Epithelial cell of esophagus (primary cell): ENCODE measurements around the gene ARHGEF1.

Experiments used
- DNase-seq: peaks from one replicate; pipeline ENCODE4 v3.0.0; 2010; ENCODE audit warnings: low read depth
- H3K4me3 ChIP-seq: 2 replicates; pipeline ENCODE4 v1.5.1; 2011; ENCODE audit warnings: mild to moderate bottlenecking, low read length, control low read depth
- CTCF ChIP-seq: IDR thresholded peaks from 2 replicates; pipeline ENCODE4 v1.5.1; 2011; ENCODE audit warnings: low read depth, mild to moderate bottlenecking, low read length, control low read depth, inconsistent platforms; ENCODE audit not compliant: insufficient read depth; ENCODE audit errors: missing control alignments

ARHGEF1 gene

GRCh38 chr19:41939861-41940730 is 57.1 kb downstream of the ARHGEF1 start:
- TF ChIP-seq CTCF: no peak

GRCh38 chr19:41940731-41941409 is 57.9 kb downstream of the ARHGEF1 start:
- peak overlapping the region; percentile 39 for H3K4me3 ChIP-seq
- TF ChIP-seq CTCF: no peak
- DNase-seq: no peak

More at GRCh38 chr19:41939861-41940730, 57.1 kb downstream of the ARHGEF1 start:
- peak overlapping the region; percentile 39 for H3K4me3 ChIP-seq
- DNase-seq: no peak

GRCh38 chr19:41941410-41942202 is 58.6 kb downstream of the ARHGEF1 start:
- H3K4me3 ChIP-seq: no peak overlapping the region
- DNase-seq: no peak
- TF ChIP-seq CTCF: no peak

- no peak for TF ChIP-seq CTCF
- H3K4me3 ChIP-seq: no peak overlapping the region
- no peak for DNase-seq
These were observed 61.4 kb downstream of the ARHGEF1 start for GRCh38 chr19:41944336-41944735.

GRCh38 chr19:41945135-41945766 is 62.3 kb downstream of the ARHGEF1 start:
- TF ChIP-seq CTCF: no peak
- DNase-seq: no peak
- H3K4me3 ChIP-seq: no peak overlapping the region

GRCh38 chr19:41947091-41947490 is 64.1 kb downstream of the ARHGEF1 start:
- no peak for DNase-seq
- TF ChIP-seq CTCF: no peak
- no peak overlapping the region for H3K4me3 ChIP-seq
